Measurements from ENCODE around the gene LMF1.

The LMF1 gene

GRCh38 chr16:876041-876335 is 94.8 kb downstream of the LMF1 start:
- Histone ChIP-seq H3K27me3 (ENCODE audit: insufficient read depth, low read depth) (peaks cover 68% of the 10 kb centered on the region), H3K27ac (no peak overlapping the region), H3K4me3 (IDR thresholded peaks at IDR 0.05; ENCODE audit: insufficient read depth, low read depth, low read length) (no peak overlapping the region), H3K79me2 (ENCODE audit: insufficient read depth, low read depth) (no peaks in the 10 kb centered on the region), H3K4me1 (ENCODE audit: low read depth, poor library complexity, severe bottlenecking) (no peaks in the 10 kb centered on the region), H3K4me2 (no peak overlapping the region), H4K20me1 (ENCODE audit: insufficient read depth) (no peaks in the 10 kb centered on the region), H3K9ac (no peak overlapping the region), H3K36me3 (ENCODE audit: insufficient read depth) (no peaks in the 10 kb centered on the region), H2AFZ (ENCODE audit: low read depth) (no peak overlapping the region)
- TF ChIP-seq CTCF (conservative IDR thresholded peaks at IDR 0.05; ENCODE audit: low read depth, low read length) = no peak

DNA sequence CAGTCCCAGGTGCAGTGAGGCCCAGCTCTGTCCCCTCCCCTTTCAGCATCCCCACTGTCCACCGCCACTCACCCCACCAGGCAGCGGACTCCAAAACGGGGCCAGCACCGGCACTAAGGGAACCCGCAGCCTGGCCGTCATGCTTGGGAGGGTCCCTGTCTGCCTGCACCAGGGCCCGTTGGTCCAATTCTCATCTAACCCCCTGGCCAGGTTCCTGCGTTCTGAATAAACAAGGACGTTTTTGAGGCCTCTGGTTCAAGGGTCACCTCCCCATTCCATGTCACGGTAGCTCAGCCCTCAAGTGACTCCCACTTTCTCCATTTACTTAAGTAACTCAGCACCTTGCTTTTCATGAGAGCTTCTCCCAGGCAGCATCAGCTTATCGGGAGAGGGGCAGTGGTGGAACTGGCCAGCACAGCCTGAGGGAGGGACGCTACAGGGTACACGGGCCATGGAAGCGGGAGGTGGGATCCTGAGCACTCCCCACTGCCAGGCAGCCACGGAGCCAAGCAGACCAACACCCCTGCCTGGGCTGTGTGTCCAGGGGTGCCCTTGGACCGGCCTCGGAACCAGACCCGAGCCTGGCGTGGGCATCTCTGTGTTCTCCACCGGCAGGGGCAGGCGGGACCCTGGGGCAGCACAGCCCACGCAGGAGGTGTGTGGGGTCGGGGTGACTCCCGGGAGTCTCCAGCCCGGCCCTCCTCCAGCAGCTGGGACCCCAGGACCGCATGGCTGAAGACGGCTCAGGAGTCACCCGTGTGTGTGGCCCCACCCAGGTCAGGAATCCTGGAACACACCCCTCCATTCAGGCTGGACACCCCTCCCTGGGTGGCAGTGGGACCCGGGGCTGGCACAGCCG is 95.4 kb downstream of the LMF1 start:
- peaks cover 65% of the 10 kb centered on the region for H3K27me3 ChIP-seq (ENCODE audit: insufficient read depth, low read depth)
- no peak overlapping the region for H2AFZ ChIP-seq (ENCODE audit: low read depth)
- no peak for TF ChIP-seq CTCF (conservative IDR thresholded peaks at IDR 0.05; ENCODE audit: low read depth, low read length)
- H3K4me3 ChIP-seq (IDR thresholded peaks at IDR 0.05; ENCODE audit: insufficient read depth, low read depth, low read length) = no peak overlapping the region
- H4K20me1 ChIP-seq (ENCODE audit: insufficient read depth) = no peaks in the 10 kb centered on the region
- H3K27ac ChIP-seq = no peak overlapping the region
- H3K79me2 ChIP-seq (ENCODE audit: insufficient read depth, low read depth) = no peaks in the 10 kb centered on the region
- no peaks in the 10 kb centered on the region for H3K36me3 ChIP-seq (ENCODE audit: insufficient read depth)
- H3K4me1 ChIP-seq (ENCODE audit: low read depth, poor library complexity, severe bottlenecking) = no peaks in the 10 kb centered on the region
- H3K4me2 ChIP-seq = no peak overlapping the region
- H3K9ac ChIP-seq = no peak overlapping the region

DNA sequence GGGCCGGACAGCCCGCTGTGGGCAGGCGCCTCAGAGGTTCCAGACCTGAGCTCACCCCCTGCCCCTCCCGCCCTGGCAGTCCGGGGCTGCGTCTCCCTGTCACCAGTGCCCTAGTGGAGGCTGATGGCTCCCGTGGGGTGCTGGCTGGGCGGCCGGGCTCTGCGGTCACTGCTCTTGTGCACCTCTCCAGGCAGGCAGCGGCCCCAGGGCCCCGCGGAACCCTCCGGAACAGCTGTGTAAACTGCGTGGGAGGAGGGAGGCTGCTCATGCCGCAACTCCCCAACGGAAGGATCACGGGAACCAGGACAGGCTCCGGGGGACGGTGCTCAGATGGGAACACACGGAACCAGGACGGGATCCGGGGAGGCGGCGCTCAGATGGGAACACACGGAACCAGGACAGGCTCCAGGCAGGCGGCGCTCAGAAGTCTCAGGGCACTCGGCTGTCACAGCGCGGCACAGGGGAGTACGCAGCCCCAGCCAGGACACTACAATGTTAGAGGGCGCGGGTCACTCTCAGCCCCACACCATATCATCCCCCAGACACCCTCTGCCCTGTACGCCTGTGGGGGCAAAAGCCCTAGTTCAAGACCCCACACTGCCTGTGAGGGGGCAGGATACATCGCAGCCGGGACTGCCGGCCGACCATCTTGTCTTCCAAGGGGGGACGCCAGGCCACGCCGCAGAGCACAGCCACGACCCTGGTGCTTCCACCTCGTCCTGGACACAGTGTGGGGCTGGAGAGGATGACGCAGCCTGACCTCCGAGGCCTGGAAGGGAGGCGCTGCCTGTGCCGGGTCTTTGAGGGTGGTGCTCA is 96.2 kb downstream of the LMF1 start:
- no peaks in the 10 kb centered on the region for H3K4me1 ChIP-seq (ENCODE audit: low read depth, poor library complexity, severe bottlenecking)
- no peak overlapping the region for H3K4me2 ChIP-seq
- no peak for TF ChIP-seq CTCF (conservative IDR thresholded peaks at IDR 0.05; ENCODE audit: low read depth, low read length)
- H3K4me3 ChIP-seq (IDR thresholded peaks at IDR 0.05; ENCODE audit: insufficient read depth, low read depth, low read length) = no peak overlapping the region
- H3K79me2 ChIP-seq (ENCODE audit: insufficient read depth, low read depth) = no peaks in the 10 kb centered on the region
- H3K36me3 ChIP-seq (ENCODE audit: insufficient read depth) = no peaks in the 10 kb centered on the region
- no peaks in the 10 kb centered on the region for H4K20me1 ChIP-seq (ENCODE audit: insufficient read depth)
- H3K27me3 ChIP-seq (ENCODE audit: insufficient read depth, low read depth) = peaks cover 61% of the 10 kb centered on the region
- no peak overlapping the region for H3K9ac ChIP-seq
- H3K27ac ChIP-seq = no peak overlapping the region
- no peak overlapping the region for H2AFZ ChIP-seq (ENCODE audit: low read depth)

DNA sequence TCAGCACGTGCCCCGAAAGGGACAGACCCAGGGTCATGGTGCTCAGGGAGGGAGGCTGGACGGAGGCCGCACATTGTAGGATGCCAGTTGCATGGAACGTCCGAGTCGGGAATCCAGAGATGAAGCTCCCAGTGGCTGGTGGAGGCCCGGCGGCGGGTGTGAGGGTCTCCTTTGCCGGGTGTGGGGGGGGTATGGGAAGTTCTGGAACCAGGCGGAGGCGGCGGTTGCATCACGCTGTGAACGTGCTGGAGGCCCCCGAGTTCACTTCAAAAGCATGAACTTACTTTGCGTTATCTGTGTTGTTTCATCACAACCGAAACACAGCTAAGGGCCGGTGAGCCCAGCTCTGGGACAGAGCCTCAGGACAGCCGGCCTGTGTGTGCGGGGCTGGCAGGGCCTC is 96.9 kb downstream of the LMF1 start:
- no peak overlapping the region for H3K27ac ChIP-seq
- H3K4me3 ChIP-seq (IDR thresholded peaks at IDR 0.05; ENCODE audit: insufficient read depth, low read depth, low read length) = no peak overlapping the region
- no peaks in the 10 kb centered on the region for H4K20me1 ChIP-seq (ENCODE audit: insufficient read depth)
- H3K4me2 ChIP-seq = no peak overlapping the region
- no peak for TF ChIP-seq CTCF (conservative IDR thresholded peaks at IDR 0.05; ENCODE audit: low read depth, low read length)
- H2AFZ ChIP-seq (ENCODE audit: low read depth) = no peak overlapping the region
- no peaks in the 10 kb centered on the region for H3K36me3 ChIP-seq (ENCODE audit: insufficient read depth)
- H3K79me2 ChIP-seq (ENCODE audit: insufficient read depth, low read depth) = no peaks in the 10 kb centered on the region
- no peak overlapping the region for H3K9ac ChIP-seq
- H3K4me1 ChIP-seq (ENCODE audit: low read depth, poor library complexity, severe bottlenecking) = no peaks in the 10 kb centered on the region
- H3K27me3 ChIP-seq (ENCODE audit: insufficient read depth, low read depth) = peaks cover 55% of the 10 kb centered on the region
